Body of pancreas (tissue), 4 donors: ENCODE data around the gene PPP6R3. TPM values are rescaled to one million over a fixed set of nuclear protein-coding genes. Genes with fewer than 3 reads are reported as not detected.
A peak's percentile ranks its signal among the peaks of the same experiment; 100 is the strongest.
"Not testable (repeated sequence)": the region's sequence is repeated elsewhere in the genome, so short reads cannot be mapped to it uniquely, and the experiment has no call there.

Experiments used
- ATAC-seq: fragments of 150-250 bp; one replicate; pipeline ENCODE4 v1.9.1; 2016
- DNase-seq, 4 donors: peaks; one replicate each; pipeline ENCODE4 v3.0.0-alpha.2; 2019
- H3K27ac ChIP-seq, 4 donors: fragments of 200-600 bp; sonication (generic); 1 replicate in 3 of 4; 2 replicates in 1 of 4; pipeline versions ENCODE4 v1.5.1 to v1.6.1; 2016 to 2019; ENCODE audit warnings: mild to moderate bottlenecking in 1 of 4, mixed read lengths in 1 of 4, moderate library complexity in 1 of 4
- H3K27me3 ChIP-seq, 2 donors: fragments of 200-600 bp; sonication (generic); one replicate each; pipeline ENCODE4 v1.6.0; 2016; ENCODE audit warnings: mild to moderate bottlenecking in 1 of 2
- H3K36me3 ChIP-seq, 2 donors: fragments of 200-600 bp; sonication (generic); replicated peaks in 1 of 2; 2 replicates each; pipeline ENCODE4 v1.5.1; 2016; ENCODE audit warnings: low read depth in 2 of 2; ENCODE audit not compliant: insufficient read depth in 1 of 2
- H3K4me1 ChIP-seq: fragments of 200-600 bp; sonication (generic); one replicate; pipeline ENCODE4 v1.6.0; 2016
- H3K4me3 ChIP-seq, 2 donors: fragments of 200-600 bp; sonication (generic); 1 replicate in 1 of 2; 2 replicates in 1 of 2; pipeline ENCODE4 v1.5.1; 2016 to 2019
- H3K9me3 ChIP-seq, 3 donors: fragments of 200-600 bp; sonication (generic); 1 replicate in 2 of 3; 2 replicates in 1 of 3; pipeline ENCODE4 v1.5.1; 2016
- CTCF ChIP-seq, 7 experiments: fragments of 450-650 bp in 4 of 7; fragments of 200-600 bp in 3 of 7; sonication (generic) in 3 of 7; IDR thresholded peaks; one replicate each; pipeline ENCODE4 v1.5.1; 2016 to 2019; ENCODE audit warnings: antibody characterized with exemption in 7 of 7
- POLR2A ChIP-seq, 3 donors: fragments of 450-650 bp; IDR thresholded peaks; one replicate each; pipeline ENCODE4 v1.6.1; 2016; ENCODE audit warnings: antibody characterized with exemption in 3 of 3, mild to moderate bottlenecking in 2 of 3
- WGBS, 2 donors: methylation state at CpG; one replicate each; pipeline ENCODE4 v1.1.5; 2017; 5-methylcytosine and 5-hydroxymethylcytosine counted together
- intact Hi-C: fragments of 100-400 bp; cut with DNase I; formaldehyde crosslinking; loops from one replicate; pipeline ENCODE4 v1.15.1; 2023
- total RNA-seq, 2 donors: library from RNA; depleted of rRNA; stranded (reverse); fragments of >200 nt; gene quantifications; one replicate each; pipeline ENCODE4 v1.1.0, GENCODE V29; 2016

Gene PPP6R3
- total RNA-seq, 2 donors from 2014 or later: 92.9 to 94.9 TPM

- no peaks in the 10 kb centered on the region for H3K9me3 ChIP-seq
- H3K27ac ChIP-seq: no peak overlapping the region
- WGBS, 2 donors: 96% methylated on average over 2 of the region's 2 CpGs
- ATAC-seq (no peak), DNase-seq (no peak)
- no peaks in the 10 kb centered on the region for H3K27me3 ChIP-seq
- no peaks in the 10 kb centered on the region for H3K36me3 ChIP-seq
- intact Hi-C loops: no loop called here
- no peak overlapping the region for H3K4me3 ChIP-seq
- peaks cover 5% of the 10 kb centered on the region for H3K4me1 ChIP-seq
- TF ChIP-seq CTCF (IDR thresholded peaks at IDR 0.05) (no peak), POLR2A (IDR thresholded peaks at IDR 0.05) (no peak)
Measured at GRCh38 chr11:68539395-68539794, 78.8 kb downstream of the PPP6R3 start.

- 96 to 97% methylated on average over 7 of the region's 7 CpGs for WGBS, 2 donors
- peaks cover 12% of the 10 kb centered on the region for H3K4me1 ChIP-seq
- H3K27me3 ChIP-seq, H3K36me3 ChIP-seq, H3K9me3 ChIP-seq, H3K27ac ChIP-seq, DNase-seq, H3K4me3 ChIP-seq, ATAC-seq, intact Hi-C loops: not testable (repeated sequence)
Measured at GRCh38 chr11:68540504-68540903, 80.0 kb downstream of the PPP6R3 start.

- peaks cover 18% of the 10 kb centered on the region for H3K4me1 ChIP-seq
- no peak overlapping the region for H3K27ac ChIP-seq
Measured at GRCh38 chr11:68541116-68541515, 80.6 kb downstream of the PPP6R3 start.

GRCh38 chr11:68541991-68542390 lies 81.4 kb downstream of the PPP6R3 start:
- Histone ChIP-seq H3K36me3 (no peaks in the 10 kb centered on the region), H3K4me3 (no peak overlapping the region), H3K9me3 (no peaks in the 10 kb centered on the region), H3K4me1 (peaks cover 24% of the 10 kb centered on the region), H3K27ac (no peak overlapping the region), H3K27me3 (no peaks in the 10 kb centered on the region)
- DNase-seq (no peak), ATAC-seq (no peak)
- 80 to 87% methylated on average over 8 of the region's 8 CpGs for WGBS, 2 donors
- TF ChIP-seq CTCF (IDR thresholded peaks at IDR 0.05) (no peak), POLR2A (IDR thresholded peaks at IDR 0.05) (no peak)
- intact Hi-C loops: no loop called here

More at GRCh38 chr11:68541116-68541515, 80.6 kb downstream of the PPP6R3 start:
- DNase-seq (no peak), ATAC-seq (no peak)
- H3K4me3 ChIP-seq: no peak overlapping the region
- intact Hi-C loops: no loop called here
- TF ChIP-seq CTCF (IDR thresholded peaks at IDR 0.05) (no peak), POLR2A (IDR thresholded peaks at IDR 0.05) (no peak)
- no peaks in the 10 kb centered on the region for H3K36me3 ChIP-seq
- H3K9me3 ChIP-seq: no peaks in the 10 kb centered on the region
- no peaks in the 10 kb centered on the region for H3K27me3 ChIP-seq
- WGBS, 2 donors: 94 to 97% methylated on average over 2 of the region's 2 CpGs

- Histone ChIP-seq H3K9me3 (no peaks in the 10 kb centered on the region), H3K36me3 (no peaks in the 10 kb centered on the region), H3K27me3 (no peaks in the 10 kb centered on the region), H3K4me3 (no peak overlapping the region), H3K27ac (peak overlapping the region in 1 of 4 donors; percentile 34), H3K4me1 (peaks cover 24% of the 10 kb centered on the region)
- intact Hi-C loops: no loop called here
- peak; percentile 62 for ATAC-seq
- TF ChIP-seq CTCF (IDR thresholded peaks at IDR 0.05) (no peak), POLR2A (IDR thresholded peaks at IDR 0.05) (no peak)
- no peak for DNase-seq
- WGBS, 2 donors: 94 to 96% methylated on average over 5 of the region's 5 CpGs
Measured at GRCh38 chr11:68542617-68543016, 82.1 kb downstream of the PPP6R3 start.
